ENCODE measurements around the gene ZFYVE19.
A peak's percentile ranks its signal among the peaks of the same experiment; 100 is the strongest.

The ZFYVE19 gene

DNA sequence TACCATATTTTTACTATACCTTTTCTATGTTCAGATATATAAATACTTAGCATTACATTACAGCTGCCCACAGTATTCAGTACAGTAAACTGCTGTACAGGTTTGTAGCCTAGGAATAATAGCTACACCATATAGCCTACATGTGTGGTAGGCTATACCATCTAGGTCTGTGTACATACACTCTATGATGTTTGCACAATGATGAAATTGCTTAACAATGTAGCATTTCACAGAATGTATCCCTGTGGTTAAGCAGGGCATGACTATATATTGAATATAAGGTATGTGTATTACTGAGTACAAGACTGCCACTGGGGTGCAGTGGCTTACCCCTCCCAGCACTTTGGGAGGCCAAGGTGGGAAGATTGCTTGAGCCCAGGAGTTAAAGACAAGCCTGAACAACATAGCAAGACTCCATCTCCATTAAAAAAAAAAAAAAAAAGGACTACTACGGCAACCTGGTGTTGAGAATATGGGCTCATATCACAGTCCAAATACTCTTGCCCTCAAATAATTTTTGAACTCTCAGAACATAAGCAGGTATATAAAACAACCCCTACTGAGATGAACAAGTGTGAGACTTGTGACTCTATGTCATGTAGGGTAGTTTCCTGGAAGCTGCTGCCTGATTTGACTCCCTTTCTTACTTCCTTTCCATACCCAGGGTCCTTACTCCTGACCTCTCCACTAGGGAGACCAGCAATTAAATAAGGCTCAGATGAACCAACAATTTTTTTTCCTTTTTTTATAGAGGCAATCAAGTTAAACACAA, 16.9 kb downstream of the ZFYVE19 start:
- DNase-seq, result no peak

DNA sequence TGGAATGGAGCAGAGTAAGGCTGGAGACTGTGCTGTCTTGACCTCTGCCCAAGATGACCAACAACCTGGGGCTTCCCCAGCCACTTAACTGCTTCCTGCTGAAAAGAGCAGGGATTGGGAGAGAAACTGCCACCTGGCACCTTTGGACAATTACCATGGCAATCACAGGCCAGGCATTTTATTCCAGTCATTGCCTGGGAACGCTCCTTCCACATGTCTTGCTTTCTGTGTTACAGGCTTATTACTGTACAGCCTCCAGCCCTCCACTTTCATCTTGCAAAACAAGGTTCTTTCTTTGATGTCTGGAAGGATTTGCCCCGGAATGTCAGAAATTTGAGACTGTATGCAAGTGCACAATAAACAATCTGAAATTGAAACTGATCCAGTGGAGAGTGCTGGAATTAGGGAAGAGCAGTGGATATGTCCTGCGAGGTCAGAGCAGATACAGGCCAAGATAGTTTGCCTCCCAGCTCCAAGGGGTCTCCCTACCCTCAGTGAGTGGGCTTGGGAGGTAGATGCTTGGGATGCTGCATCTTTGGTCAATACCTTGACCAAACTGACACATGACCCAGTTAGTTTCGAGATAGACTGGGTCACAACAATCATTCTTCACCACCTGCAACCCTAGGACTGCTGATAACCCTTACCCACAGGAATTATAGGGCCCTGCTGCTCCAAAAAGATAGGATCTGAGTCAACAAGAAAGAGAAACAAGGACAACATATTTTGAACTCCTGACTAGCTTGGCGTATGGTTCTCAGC, 19.0 kb downstream of the ZFYVE19 start:
- DNase-seq, result no peak

DNA sequence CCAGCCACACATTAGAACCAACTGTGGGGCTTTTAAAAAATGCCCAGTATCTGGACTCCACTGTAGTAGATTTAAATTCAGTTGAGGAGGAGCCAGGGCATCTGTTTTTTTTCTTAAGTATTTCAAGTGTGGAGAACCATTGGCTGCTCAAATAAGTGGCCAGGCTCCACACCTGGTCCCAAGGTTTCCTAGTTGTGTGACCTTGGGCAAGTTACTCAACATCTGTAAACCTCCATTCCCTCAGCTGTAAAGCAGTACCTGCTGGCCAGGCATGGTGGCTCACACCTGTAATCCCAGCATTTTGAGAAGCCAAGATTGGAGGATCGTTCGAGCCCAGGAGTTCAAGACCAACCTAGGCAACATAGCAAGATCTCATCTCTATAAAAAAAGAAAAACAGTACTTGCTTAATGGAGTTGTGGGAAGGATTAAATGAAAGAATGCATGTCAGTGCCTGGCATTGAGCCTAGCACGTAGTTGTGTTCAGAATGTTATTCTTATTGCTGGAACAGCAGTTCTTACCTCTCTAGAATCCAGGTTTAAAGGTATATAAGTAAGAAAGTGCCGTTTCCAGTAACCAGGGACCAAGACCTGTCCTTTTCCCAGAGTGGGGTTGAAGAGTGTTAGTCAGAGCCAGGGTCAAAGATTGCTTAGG, 19.7 kb downstream of the ZFYVE19 start:
- DNase-seq, result no peak

DNA sequence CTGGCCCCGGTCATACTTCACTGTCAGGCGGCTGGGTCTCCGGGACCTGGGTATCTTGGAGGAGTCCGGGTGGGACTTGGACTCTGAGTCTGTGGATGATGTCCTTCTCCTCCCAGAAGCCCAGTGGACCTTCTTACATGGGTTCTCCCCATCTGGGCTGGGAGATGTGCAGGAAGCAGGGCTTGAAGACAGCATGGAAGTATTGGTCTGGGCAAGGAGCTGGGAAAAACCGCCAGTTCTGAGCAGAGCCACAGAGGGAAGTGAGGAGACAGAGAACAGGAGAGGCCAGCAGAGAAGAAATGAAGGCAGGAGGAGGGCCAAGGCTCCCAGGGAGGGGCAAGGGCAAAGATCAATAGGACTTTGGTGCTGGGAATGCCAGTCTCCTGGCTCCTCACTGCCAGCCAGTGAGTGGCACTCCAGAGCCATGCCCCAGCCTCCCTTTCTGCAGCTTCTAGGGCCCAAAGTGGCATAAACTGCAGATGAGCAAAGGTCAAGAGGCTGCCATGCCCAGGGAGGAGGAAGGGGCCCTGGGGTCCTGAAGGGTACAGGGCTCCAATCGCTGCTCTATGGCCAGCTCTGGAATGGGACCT, 21.7 kb downstream of the ZFYVE19 start, which contains the start of gene PPP1R14D:
Gene PPP1R14D, minus strand, starts transcription at position 262 of the 590 bp plus-strand sequence. Its CDS starts 67 bp downstream, at position 195.
- no peak for DNase-seq

DNA sequence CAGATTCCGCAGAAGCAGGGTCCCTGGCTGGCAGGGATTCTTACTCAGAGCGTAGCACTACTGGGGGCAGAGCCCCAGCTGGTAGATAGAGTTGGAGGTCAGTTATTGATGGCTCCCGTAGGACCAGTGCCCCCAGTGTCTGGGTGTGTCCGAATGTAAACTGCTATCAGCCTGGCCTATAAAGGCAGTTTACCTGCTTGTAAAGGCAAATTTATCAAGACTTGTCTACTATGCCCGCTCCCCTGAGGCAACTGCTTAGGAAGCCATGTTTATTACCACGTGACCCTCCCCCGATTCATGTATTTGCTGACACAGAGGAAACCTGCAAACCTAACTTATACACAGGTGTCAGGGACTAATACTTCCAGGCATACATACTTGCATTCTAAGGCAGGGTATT, 22.2 kb downstream of the ZFYVE19 start:
- no peak for DNase-seq

DNA sequence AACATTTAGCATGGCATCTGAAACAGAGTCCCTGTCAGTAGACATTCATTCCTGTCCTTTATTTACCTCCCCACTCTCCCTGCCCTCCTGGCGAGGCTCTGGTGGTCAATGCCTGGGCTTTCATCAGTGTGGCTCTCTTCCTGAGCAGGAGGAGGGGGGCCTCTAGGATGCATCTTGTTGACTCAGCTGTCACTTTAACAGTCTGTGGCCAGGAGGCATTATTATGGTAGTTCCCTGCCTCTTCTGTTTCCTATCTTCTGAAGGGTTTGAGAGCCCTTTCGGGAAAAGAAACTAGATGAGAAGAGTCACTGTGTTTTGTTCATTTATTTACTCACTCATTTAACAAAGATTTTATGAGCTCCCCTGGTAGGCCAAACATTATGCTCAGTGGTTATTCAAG, 24.0 kb downstream of the ZFYVE19 start:
- no peak for DNase-seq

DNA sequence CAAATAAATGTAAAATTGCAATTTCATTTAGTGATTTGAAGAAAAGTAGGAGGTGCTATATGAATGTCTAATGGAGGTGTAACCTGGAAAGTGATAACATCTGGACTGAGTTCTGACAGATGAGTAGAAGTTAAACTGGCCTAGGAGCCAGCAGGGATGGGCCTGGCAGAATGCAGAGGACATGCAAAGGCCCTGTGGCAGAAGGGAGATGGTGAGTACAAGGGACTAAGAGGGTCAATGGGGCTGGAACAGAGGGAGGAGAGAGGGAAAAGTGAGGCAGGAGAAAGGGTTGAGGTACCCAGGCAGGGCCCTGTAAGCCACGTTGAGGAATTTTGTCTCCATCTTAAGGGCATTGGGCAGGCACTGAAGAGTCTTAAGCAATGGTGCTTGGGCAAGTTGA, 25.0 kb downstream of the ZFYVE19 start:
- DNase-seq, result no peak

DNA sequence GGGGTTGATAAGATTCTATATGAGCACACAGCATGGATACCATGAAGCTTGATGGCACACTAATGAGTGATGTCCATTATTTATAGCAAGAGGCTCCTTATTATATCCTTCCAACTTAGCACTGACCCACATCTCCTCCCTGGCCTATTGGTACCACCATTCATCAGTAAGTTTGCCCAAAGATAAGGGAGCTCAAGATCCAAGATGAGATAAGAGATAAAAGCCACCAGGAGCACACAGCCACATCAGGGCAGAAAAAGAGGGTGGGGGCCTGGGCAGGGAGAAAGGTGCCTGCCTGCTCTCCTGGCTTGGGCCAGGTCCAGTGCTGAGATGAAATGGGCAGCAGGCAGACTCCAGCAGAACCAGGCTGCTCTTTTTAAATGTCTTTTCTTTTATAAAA, 26.0 kb downstream of the ZFYVE19 start:
- DNase-seq, result no peak

DNA sequence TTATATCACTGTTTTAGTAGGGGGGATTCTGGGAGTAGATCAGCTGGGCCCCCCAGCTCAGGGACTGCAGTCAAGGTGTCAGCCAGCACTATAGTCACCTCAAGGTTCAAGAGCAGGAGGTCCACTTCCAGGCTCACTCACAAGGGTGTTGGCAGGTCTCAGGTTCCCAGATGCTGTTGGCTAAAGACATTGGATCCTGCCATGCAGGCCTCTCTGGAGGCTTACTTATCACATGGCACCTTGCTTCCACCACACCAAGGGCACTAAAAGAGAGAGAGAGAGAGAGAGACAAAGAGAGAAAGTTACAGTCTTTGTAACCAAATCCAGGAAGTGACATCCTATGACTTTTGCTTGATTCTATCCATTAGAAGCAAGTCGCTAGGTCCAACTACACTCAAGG, 29.1 kb downstream of the ZFYVE19 start:
- no peak for DNase-seq

DNA sequence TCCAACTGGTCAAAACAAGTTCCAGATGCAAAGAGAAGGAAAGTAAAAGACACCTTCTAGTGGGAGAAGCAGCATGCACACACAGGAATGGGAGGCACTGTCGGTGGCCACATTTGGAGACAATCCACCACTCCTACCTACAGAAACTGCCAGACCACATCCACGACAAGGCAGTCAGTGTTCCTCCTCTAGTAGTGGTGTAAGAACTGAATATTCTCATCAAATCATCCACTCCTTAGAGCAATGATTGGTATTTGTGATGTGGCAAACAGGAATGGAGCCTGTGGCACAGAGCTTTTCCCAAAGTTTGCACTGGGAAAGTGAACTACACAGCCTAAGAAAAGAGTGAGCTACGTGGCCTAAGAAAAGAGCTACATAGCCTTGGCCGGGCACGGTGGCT, 31.9 kb downstream of the ZFYVE19 start:
- DNase-seq, result no peak

DNA sequence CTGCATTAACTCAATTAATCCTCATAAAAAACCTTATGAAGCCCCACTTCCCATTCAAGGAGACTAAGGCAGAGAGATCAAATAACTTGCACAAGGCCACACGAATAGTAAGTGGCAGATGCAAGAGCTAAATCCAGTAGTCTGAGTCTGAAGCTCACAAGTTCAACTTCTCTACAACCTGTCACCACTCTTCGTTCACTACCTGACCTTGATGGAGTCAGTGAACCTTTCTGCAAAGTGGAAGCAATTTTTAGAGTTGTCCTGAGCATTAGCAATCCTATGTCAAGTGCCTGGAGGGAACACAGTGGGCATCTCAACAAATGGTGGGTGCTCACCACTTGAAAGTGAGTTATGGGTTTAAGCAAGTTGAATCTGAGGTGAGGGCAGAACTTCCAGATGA, 34.9 kb downstream of the ZFYVE19 start:
- DNase-seq, result no peak

DNA sequence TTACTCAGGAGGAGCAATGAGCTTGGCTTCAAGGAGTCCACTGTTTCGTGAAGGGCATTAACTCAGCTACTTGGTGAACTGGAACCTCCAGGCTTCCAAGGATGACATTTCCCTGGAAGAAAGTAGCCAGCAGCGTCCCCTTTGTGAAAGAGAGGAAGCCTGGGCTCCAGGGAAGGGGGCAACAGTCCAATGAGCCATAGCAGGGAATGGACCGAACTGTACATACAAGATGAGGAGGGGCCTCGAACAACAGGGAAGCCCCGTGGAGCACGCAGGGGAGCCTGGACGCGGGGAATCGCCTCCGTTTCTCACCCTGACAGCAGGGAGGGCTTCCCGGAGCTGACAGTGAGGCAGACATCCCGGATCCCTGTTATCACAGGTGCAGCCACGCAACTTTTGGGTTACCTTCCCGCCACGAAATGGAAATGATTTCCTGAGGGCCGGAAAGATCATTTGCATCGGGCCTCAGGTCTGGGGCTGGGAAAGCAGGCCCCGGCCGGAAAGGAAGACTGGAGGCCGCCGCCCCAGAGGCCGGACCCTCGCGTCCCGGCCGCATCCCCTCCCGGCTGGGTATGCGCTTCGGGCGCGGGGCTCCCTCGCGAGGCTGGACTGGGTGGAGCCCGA, 36.5 kb downstream of the ZFYVE19 start:
- DNase-seq, result no peak

DNA sequence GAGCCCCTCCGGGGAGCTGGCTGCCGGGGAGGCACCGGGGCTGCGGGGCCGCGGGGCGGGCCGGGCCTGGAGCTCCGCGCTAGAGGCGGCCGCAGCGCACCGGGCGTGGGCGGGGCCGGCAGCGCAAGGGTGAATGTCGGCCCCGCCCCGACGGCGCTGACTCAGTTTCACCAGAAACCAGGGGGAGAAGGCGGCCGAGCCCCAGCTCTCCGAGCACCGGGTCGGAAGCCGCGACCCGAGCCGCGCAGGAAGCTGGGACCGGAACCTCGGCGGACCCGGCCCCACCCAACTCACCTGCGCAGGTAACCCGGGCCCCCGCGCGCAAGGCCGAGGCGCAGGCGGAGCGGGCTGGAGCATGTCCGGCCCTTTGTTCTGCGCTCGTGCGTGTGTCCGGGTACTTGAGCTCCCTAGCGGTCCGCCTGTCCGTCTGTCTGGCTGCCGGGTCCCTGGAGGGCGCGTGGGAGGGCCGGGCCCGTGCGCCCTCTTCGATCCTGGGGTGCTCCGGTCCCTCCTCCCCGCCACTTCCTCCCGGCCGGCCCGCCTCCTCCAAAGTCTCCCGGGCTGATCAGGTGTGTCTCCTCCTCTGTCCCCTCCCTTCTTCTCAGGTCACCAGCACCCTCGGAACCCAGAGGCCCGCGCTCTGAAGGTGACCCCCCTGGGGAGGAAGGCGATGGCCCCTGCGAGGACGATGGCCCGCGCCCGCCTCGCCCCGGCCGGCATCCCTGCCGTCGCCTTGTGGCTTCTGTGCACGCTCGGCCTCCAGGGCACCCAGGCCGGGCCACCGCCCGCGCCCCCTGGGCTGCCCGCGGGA, 37.2 kb downstream of the ZFYVE19 start, which contains the start of gene SPINT1:
Gene SPINT1, plus strand, starts transcription at position 164 of the 811 bp plus-strand sequence. Its CDS starts 507 bp downstream, at position 671.
- peak; percentile 80 for DNase-seq

DNA sequence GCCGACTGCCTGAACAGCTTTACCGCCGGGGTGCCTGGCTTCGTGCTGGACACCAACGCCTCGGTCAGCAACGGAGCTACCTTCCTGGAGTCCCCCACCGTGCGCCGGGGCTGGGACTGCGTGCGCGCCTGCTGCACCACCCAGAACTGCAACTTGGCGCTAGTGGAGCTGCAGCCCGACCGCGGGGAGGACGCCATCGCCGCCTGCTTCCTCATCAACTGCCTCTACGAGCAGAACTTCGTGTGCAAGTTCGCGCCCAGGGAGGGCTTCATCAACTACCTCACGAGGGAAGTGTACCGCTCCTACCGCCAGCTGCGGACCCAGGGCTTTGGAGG, 37.8 kb downstream of the ZFYVE19 start:
- peak; percentile 44 for DNase-seq

DNA sequence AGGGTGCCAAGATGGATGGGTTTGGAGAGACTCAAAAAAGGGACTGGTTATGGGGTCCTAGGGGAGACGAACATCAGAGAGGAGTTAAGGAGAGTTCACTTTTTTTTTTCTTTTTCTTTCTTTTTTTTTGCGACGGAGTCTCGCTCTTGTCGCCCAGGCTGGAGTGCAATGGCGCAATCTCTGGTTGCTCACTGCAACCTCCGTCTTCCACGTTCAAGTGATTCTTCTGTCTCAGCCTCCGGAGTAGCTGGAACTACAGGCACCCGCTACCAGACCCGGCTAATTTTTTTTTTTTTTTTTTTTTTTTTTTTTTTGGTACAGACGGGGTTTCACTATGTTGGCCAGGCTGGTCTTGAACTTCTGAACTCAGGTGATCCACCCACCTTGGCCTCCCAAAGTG, 38.1 kb downstream of the ZFYVE19 start:
- DNase-seq, result no peak

DNA sequence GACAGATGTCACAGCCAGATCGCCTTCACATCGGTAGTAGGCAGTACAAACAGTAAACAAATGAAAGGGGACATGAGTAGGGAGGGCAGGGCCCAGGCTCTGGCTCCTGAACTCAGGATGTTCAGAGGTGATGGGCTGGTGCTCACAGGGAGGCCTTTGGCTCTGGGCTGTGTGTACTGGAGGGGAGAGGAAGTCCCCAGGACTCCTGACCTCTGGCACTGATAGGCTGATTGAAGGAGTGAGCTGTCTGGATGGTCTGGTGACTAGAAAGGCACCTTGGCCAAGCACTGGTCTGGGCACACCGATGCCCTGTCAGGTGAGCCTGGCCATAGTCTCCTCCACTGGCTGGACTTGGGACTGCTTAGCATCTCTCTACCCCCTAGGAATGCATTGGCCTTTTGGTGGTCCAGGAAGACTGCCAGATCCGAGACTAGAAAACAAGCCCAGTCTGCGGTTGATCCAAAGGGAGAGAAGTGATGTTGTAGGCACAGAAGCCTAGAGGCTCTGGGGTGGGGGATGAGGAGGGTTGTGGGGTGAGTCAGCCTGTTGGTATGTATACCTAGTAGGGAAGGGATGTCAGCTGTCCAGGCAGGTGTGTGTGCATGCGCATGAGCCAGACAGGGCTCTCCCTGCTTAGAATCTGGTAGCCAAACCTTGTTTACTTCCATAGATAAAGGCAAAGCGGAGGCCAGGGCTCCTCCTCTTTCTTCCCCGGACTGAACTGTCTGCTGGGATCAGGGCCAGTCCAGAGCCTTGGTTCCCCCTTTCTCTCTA, 38.8 kb downstream of the ZFYVE19 start:
- DNase-seq, result no peak

DNA sequence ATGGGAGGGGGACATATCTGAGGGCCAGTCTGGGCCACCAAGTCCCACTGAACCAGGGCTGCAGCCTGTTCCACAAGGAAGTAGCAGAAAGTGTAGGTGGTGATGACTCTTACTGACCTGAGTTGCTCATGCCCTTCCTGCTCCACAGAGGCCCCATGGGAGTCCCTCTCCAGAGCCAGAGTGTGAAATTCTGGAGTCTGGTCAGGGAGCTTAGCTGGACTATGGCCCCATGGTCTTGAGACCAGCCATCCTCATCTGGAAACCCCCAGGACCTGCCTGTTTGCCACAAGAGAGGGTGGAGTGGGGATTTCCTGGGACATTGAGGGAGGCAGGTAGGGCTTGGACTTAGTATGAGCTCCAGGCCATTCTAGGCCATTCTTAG, 39.9 kb downstream of the ZFYVE19 start:
- DNase-seq, result no peak

DNA sequence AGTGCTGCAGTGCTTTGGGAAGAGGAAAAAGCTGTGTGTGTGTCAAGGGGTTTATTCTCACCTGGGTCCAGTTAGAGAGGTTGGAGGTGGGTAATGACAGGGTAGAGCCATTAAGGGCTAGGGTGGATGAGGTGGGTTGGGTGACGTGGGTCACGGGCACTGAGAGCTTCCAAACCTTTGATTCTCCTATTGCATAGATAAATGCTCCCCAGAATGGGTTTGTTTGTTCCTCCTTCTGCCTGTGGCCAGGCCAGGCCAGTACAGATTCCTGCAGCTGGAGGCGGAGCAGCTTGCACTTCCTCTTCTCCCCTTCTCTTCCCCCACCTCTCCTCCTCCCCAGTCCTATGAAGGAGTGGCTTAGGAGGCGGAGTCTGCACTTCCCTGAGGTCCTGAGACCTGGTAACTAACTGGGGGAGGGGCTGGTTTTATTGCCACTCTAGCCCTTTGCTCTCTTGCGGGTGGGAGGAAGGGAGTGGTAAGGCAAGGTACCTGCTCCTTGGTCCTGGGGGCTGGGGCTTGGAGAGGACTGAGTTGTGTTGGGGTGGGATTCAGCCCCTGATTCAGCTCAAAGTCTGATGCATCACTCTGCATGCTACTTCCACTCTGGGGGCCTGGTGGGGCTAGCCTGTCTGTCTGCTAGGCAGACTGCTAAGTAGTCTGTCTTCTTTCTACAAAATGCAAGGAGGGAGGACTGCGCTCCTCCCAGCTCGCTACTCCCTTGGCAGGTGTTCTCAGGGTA, 40.5 kb downstream of the ZFYVE19 start:
- no peak for DNase-seq

DNA sequence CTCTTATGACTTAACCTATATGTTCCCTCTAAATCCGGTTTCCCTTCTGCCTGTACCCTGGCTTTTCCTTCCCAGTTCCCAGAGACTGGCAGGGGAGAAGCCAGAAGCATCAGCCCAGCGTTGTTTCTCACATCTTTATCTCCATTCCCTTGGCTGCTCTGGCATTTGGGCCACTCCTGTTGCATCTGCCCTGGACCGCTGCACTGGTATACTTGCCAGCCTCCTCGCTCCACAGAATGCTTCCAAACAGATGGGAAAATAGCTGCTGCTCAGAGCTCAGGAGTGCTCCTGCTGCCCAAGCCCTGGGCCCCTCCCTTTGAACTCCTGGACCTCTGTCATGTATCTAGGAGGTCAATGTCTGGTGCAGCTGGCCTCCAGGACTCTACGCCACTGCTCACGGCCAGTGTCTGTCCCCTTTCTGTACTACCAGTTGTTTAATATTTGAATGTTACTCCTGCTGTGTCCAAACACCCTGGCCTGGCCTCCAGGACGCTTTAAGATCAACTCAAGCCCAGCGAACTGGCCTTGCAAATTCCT, 43.8 kb downstream of the ZFYVE19 start:
- no peak for DNase-seq

DNA sequence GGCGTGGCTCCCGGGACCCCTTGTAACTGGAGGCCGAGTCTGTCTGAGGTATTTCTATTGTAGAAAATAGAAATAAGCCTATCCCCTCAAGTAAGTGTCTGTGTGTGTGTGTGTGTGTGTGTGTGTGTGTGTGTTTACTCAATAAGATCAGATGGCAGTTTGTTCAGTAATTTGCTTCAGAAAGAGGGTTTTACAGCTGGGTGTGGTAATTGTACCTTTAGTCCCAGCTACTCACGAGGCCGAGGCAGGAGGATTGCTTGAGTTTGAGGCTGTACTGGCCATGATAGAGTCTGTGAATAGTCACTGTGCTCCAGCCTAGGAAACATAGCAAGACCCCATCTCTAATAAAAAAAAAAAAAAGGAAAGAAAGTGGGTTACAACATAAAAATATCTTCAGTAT, 45.6 kb downstream of the ZFYVE19 start:
- no peak for DNase-seq

Data from stimulated activated CD4-positive, alpha-beta T cell treated with anti-CD3 and anti-CD28 coated beads, Interleukin-1b, Interleukin-23, amount 100 ng/mL, for 48 hours (primary cell).